SHP77 (cell line): ENCODE data around the gene RPS15A.
"Not testable (repeated sequence)": the region's sequence is repeated elsewhere in the genome, so short reads cannot be mapped to it uniquely, and the experiment has no call there.

Source experiments
- DNase-seq, 2 experiments: peaks; one replicate each; lab custom pipeline; 2025; lab: John Stamatoyannopoulos, UW

RPS15A gene

GRCh38 chr16:18797746-18798145 is 7.6 kb upstream of the RPS15A start:
- DNase-seq, result no peak

GRCh38 chr16:18796377-18796776 is 6.2 kb upstream of the RPS15A start:
- no peak for DNase-seq

GRCh38 chr16:18792836-18793433 is 2.8 kb upstream of the RPS15A start:
- no peak for DNase-seq

GRCh38 chr16:18789515-18789849 is 652 bp downstream of the RPS15A start:
- no peak for DNase-seq

GRCh38 chr16:18788828-18789514 is 1.2 kb downstream of the RPS15A start:
- no peak for DNase-seq

GRCh38 chr16:18784917-18785623 is 5.1 kb downstream of the RPS15A start:
- DNase-seq, result no peak

- DNase-seq, result no peak
These were observed 6.4 kb downstream of the RPS15A start for GRCh38 chr16:18783430-18784341.

GRCh38 chr16:18782697-18783429 is 7.3 kb downstream of the RPS15A start:
- DNase-seq, result no peak

- not testable (repeated sequence) for DNase-seq
These were observed 8.9 kb downstream of the RPS15A start for GRCh38 chr16:18781232-18781631.

- DNase-seq, result not testable (repeated sequence)
These were observed 9.6 kb downstream of the RPS15A start for GRCh38 chr16:18780460-18781026.

GRCh38 chr16:18777664-18778063 is 12.5 kb downstream of the RPS15A start:
- not testable (repeated sequence) for DNase-seq

- not testable (repeated sequence) for DNase-seq
These were observed 13.8 kb downstream of the RPS15A start for GRCh38 chr16:18776334-18776733.

GRCh38 chr16:18774651-18775050 is 15.5 kb downstream of the RPS15A start:
- not testable (repeated sequence) for DNase-seq

GRCh38 chr16:18772171-18772570 is 18.0 kb downstream of the RPS15A start:
- not testable (repeated sequence) for DNase-seq

GRCh38 chr16:18770336-18770962 is 19.7 kb downstream of the RPS15A start:
- not testable (repeated sequence) for DNase-seq

- not testable (repeated sequence) for DNase-seq
These were observed 22.9 kb downstream of the RPS15A start for GRCh38 chr16:18767217-18767616.

- DNase-seq, result not testable (repeated sequence)
These were observed 27.4 kb downstream of the RPS15A start for GRCh38 chr16:18762713-18763112.

GRCh38 chr16:18759598-18760520 is 30.3 kb downstream of the RPS15A start:
- peak; percentile 1 to 32 for DNase-seq

GRCh38 chr16:18757960-18758660 is 32.0 kb downstream of the RPS15A start:
- DNase-seq, result not testable (repeated sequence)
